Esophagus squamous epithelium (tissue), 4 donors: Measurements from ENCODE around the gene AKR1C4.

Experiments
- CTCF ChIP-seq, 6 experiments: fragments of 450-650 bp in 4 of 6; fragments of 200-600 bp in 2 of 6; sonication (generic) in 2 of 6; IDR thresholded peaks; one replicate each; pipeline ENCODE4 v1.5.1; 2016 to 2019; ENCODE audit warnings: antibody characterized with exemption in 6 of 6, mild to moderate bottlenecking in 4 of 6, moderate library complexity in 4 of 6
- POLR2A ChIP-seq, 4 donors: fragments of 450-650 bp; IDR thresholded peaks; one replicate each; pipeline ENCODE4 v1.6.1; 2017; ENCODE audit warnings: antibody characterized with exemption in 4 of 4, mild to moderate bottlenecking in 4 of 4, moderate library complexity in 3 of 4

- no peak for TF ChIP-seq CTCF (IDR thresholded peaks at IDR 0.05)
- TF ChIP-seq POLR2A (IDR thresholded peaks at IDR 0.05): no peak
Observed at GRCh38 chr10:5266804-5267203, 70.2 kb downstream of the AKR1C4 start.
